K562 (cell line): Measurements from ENCODE around the gene RALGAPA2. TPM values are rescaled to one million over a fixed set of nuclear protein-coding genes. Genes with fewer than 3 reads are reported as not detected.

Source experiments
- ATAC-seq: fragments of 200-7000 bp; cut with Tn5 transposase; 3 replicates; pipeline ENCODE4 v1.9.1; 2020; ENCODE audit warnings: moderate library complexity
- BruUV-seq: library from RNA; stranded (reverse); fragments of 400-500 nt; replicated peaks from 2 replicates; lab custom pipeline; 2021; lab: Mats Ljungman, UMichigan
- CTCF ChIA-PET: fragments of 300-600 bp; formaldehyde crosslinking; extraction: SDS; loops from one replicate; lab custom pipeline; 2021; ENCODE audit warnings: low intra/inter-chr PET ratio; lab: Yijun Ruan, JAX
- POLR2A ChIA-PET: fragments of 300-600, 350-650 bp; sonication (Branson Sonifier 250); formaldehyde crosslinking; extraction: SDS; loops from one replicate; lab custom pipeline; 2021; ENCODE audit warnings: antibody characterized with exemption, inconsistent platforms; lab: Yijun Ruan, JAX
- DNase-seq, 4 experiments: peaks; one replicate each; pipeline versions ENCODE4 v3.0.0 to v3.0.0-alpha.2; 2011 to 2018; ENCODE audit warnings: low spot score in 3 of 4, mixed read lengths in 3 of 4; ENCODE audit errors: extremely low read depth in 1 of 4
- FAIRE-seq: peaks from 2 replicates; lab custom pipeline; 2011; peaks lifted over from hg19 to GRCh38; lab: Jason Lieb, UNC
- H2AFZ ChIP-seq: 2 replicates; pipeline ENCODE4 v1.6.0; 2011; ENCODE audit warnings: low read depth, low read length, control low read depth, inconsistent platforms
- H3K27ac ChIP-seq: fragments of 200-600 bp; 3 replicates; pipeline ENCODE4 v1.8.0; 2011; ENCODE audit warnings: low read depth, mild to moderate bottlenecking, control low read depth, inconsistent platforms, low read length, moderate library complexity, mixed read lengths; ENCODE audit errors: extremely low read depth
- H3K27me3 ChIP-seq, 2 experiments: fragments of 300-600 bp in 1 of 2; 2 replicates in 1 of 2; 3 replicates in 1 of 2; pipeline versions ENCODE4 v1.6.0 to v1.8.0; 2011; ENCODE audit warnings: inconsistent platforms in 2 of 2, low read length in 2 of 2, mild to moderate bottlenecking in 1 of 2, mixed read lengths in 1 of 2, moderate library complexity in 1 of 2; ENCODE audit not compliant: control insufficient read depth in 2 of 2, insufficient read depth in 2 of 2
- H3K36me3 ChIP-seq: fragments of 300-600 bp; 3 replicates; pipeline ENCODE4 v1.8.0; 2011; ENCODE audit warnings: mild to moderate bottlenecking, low read length, inconsistent platforms; ENCODE audit not compliant: control insufficient read depth, insufficient read depth
- H3K4me1 ChIP-seq, 2 experiments: fragments of 200-600 bp in 1 of 2; replicated peaks in 1 of 2; 2 replicates in 1 of 2; 3 replicates in 1 of 2; pipeline versions ENCODE4 v1.5.1 to v1.8.0; 2011; ENCODE audit warnings: inconsistent platforms in 2 of 2, low read length in 2 of 2, mild to moderate bottlenecking in 1 of 2, mixed read lengths in 1 of 2, moderate library complexity in 1 of 2; ENCODE audit not compliant: control insufficient read depth in 2 of 2, insufficient read depth in 2 of 2
- H3K4me2 ChIP-seq: 2 replicates; pipeline ENCODE4 v1.6.1; 2011; ENCODE audit warnings: low read length, control low read depth, inconsistent platforms, mixed read lengths; ENCODE audit not compliant: insufficient read depth
- H3K4me3 ChIP-seq: fragments of 200-600 bp; sonication (generic), shearing (Covaris generic); 2 replicates; pipeline ENCODE4 v1.5.1; 2016; ENCODE audit warnings: control low read depth, inconsistent platforms
- H3K79me2 ChIP-seq: fragments of 200-600 bp; 3 replicates; pipeline ENCODE4 v1.8.0; 2011; ENCODE audit warnings: low read length, inconsistent platforms; ENCODE audit not compliant: control insufficient read depth, insufficient read depth
- H3K9ac ChIP-seq, 2 experiments: 2 replicates each; pipeline versions ENCODE4 v1.6.0 to v1.6.1; 2011; ENCODE audit warnings: low read depth in 2 of 2, low read length in 2 of 2, control low read depth in 1 of 2, inconsistent platforms in 1 of 2, mild to moderate bottlenecking in 1 of 2, mixed read lengths in 1 of 2; ENCODE audit not compliant: insufficient read depth in 1 of 2
- H3K9me1 ChIP-seq: one replicate; pipeline ENCODE4 v1.6.0; 2011; ENCODE audit warnings: inconsistent platforms, mild to moderate bottlenecking, low read length, moderate library complexity; ENCODE audit not compliant: control insufficient read depth, insufficient read depth
- H3K9me3 ChIP-seq: replicated peaks from 2 replicates; pipeline ENCODE4 v1.5.1; 2011; ENCODE audit warnings: low read depth, low read length, inconsistent platforms; ENCODE audit not compliant: control insufficient read depth, insufficient read depth
- H4K20me1 ChIP-seq: replicated peaks from 2 replicates; pipeline ENCODE4 v1.6.1; 2011; ENCODE audit warnings: low read length, inconsistent platforms, mixed read lengths; ENCODE audit not compliant: control insufficient read depth, insufficient read depth
- CBX5 ChIP-seq: IDR thresholded peaks from 2 replicates; pipeline ENCODE4 v1.6.1; 2014; ENCODE audit warnings: low read depth, borderline replicate concordance
- CCAR2 ChIP-seq: fragments of 200-400 bp; formaldehyde crosslinking; IDR thresholded peaks from 2 replicates; pipeline ENCODE4 v1.6.1; 2017; ENCODE audit warnings: mild to moderate bottlenecking, low read depth, low read length
- CEBPB ChIP-seq: fragments of 450-650 bp; IDR thresholded peaks from 2 replicates; pipeline ENCODE4 v1.6.1; 2016; ENCODE audit warnings: missing genetic modification characterization, missing compliant biosample characterization
- ETS2 ChIP-seq: IDR thresholded peaks from 2 replicates; pipeline ENCODE4 v1.6.1; 2016; ENCODE audit warnings: borderline replicate concordance, missing genetic modification characterization, mild to moderate bottlenecking, moderate library complexity, missing compliant biosample characterization; ENCODE audit not compliant: poor library complexity, severe bottlenecking
- MIER1 ChIP-seq: fragments of 450-650 bp; IDR thresholded peaks from 2 replicates; pipeline ENCODE4 v1.6.1; 2016; ENCODE audit warnings: antibody characterized with exemption, mild to moderate bottlenecking, low read depth
- SRSF3 ChIP-seq: fragments of 200-400 bp; formaldehyde crosslinking; IDR thresholded peaks from 2 replicates; pipeline ENCODE4 v1.6.1; 2016; ENCODE audit warnings: mild to moderate bottlenecking, low read length, moderate library complexity; ENCODE audit not compliant: insufficient read depth
- ZBTB17 ChIP-seq: fragments of 450-650 bp; formaldehyde crosslinking; IDR thresholded peaks from 2 replicates; pipeline ENCODE4 v1.4.0; 2020; ENCODE audit warnings: mild to moderate bottlenecking
- ZNF780A ChIP-seq: fragments of 250-450 bp; sonication (Bioruptor Pico); IDR thresholded peaks from 2 replicates; pipeline ENCODE4 v1.5.0; 2021; ENCODE audit warnings: mild to moderate bottlenecking
- WGBS: fragments of 100-300 bp; shearing (Covaris generic); methylation state at CpG from one replicate; pipeline ENCODE4 v1.1.6; 2016; ENCODE audit warnings: low coverage, mixed read lengths; ENCODE audit not compliant: insufficient coverage; ENCODE audit errors: missing lambda C conversion rate; 5-methylcytosine and 5-hydroxymethylcytosine counted together
- in situ Hi-C: fragments of 300-500 bp; cut with MboI; formaldehyde crosslinking; loops from 4 replicates; pipeline ENCODE4 v1.15.0; 2018; ENCODE audit warnings: inconsistent platforms, mixed read lengths
- intact Hi-C: fragments of 100-400 bp; cut with micrococcal nuclease; formaldehyde crosslinking; loops from 2 replicates; pipeline ENCODE4 v1.14.2; 2022
- polyA plus RNA-seq, 8 experiments: library from polyadenylated mRNA; depleted of rRNA in 4 of 8; stranded (reverse) in 5 of 8; unstranded in 3 of 8; fragments of >200 nt; fragmentation: Nextera tagmentation in 2 of 8; fragmentation: Illumina TruSeq in 1 of 8; extraction: Ambion mirVana in 2 of 8; extraction: Trizol in 1 of 8; gene quantifications; 2 replicates each; pipeline versions ENCODE4 v1.2.1 to v1.2.3, GENCODE V29; 2011 to 2014; ENCODE audit warnings: inconsistent platforms in 1 of 8, missing spikeins in 1 of 8
- total RNA-seq, 7 experiments: library from RNA; depleted of rRNA in 6 of 7; stranded (reverse); fragments of >200 nt in 6 of 7; fragmentation: Illumina TruSeq in 2 of 7; extraction: Trizol in 2 of 7; gene quantifications; 2 replicates each; pipeline versions ENCODE4 v1.2.1 to v1.2.3, GENCODE V29; 2011 to 2021; ENCODE audit warnings: low replicate concordance in 1 of 7
- TF ChIP-seq, protein P1 (sequence below): fragments of 200-600 bp; sonication (generic); IDR thresholded peaks from one replicate; pipeline ENCODE4 v1.6.1; 2012; ENCODE audit warnings: mild to moderate bottlenecking, low read depth, low read length, inconsistent platforms

RALGAPA2 gene
- total and polyA plus RNA-seq, 9 of the 15 experiments (the other 6 are each of a cell fraction or from before 2014, with no cell fraction given), result 0.35 to 2.7 (median 1.4) TPM

- in situ Hi-C loops, result no loop called here
Measured at GRCh38 chr20:20628314-20628713, 84.1 kb downstream of the RALGAPA2 start.

DNA sequence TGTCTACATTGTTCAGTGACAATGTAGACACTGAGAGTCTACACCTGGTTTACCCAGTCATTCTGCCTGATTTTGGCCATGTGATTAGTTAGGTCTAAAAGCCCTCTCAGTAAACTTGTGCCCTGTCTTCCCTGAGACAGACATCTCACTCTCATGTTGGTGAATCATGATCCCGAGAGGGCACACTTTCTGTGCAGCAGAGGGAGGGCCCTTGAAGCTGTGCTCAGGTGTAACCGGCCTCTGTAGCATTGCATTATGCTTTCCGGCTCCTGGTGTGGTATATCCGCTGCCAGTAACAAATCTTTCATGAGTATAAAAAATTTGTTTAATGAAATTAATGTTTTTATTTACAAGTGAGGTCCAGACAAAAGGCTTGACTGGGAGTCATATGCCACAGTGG is 85.0 kb downstream of the RALGAPA2 start:
- DNase-seq (no peak), ATAC-seq (no peak), FAIRE-seq (no peak)
- ChIA-PET POLR2A (no interaction called here), CTCF (no interaction called here)
- H3K4me2 ChIP-seq, result no peak overlapping the region
- no peaks in the 10 kb centered on the region for H3K9me3 ChIP-seq
- H2AFZ ChIP-seq, result no peak overlapping the region
- intact Hi-C loops (no loop called here), in situ Hi-C loops (no loop called here)
- no peaks in the 10 kb centered on the region for H3K27me3 ChIP-seq
- no peaks in the 10 kb centered on the region for H3K4me1 ChIP-seq
- no peaks in the 10 kb centered on the region for H3K36me3 ChIP-seq
- no TSS peak for BruUV-seq
- no peak overlapping the region for H3K4me3 ChIP-seq
- H4K20me1 ChIP-seq, result no peaks in the 10 kb centered on the region
- no peaks in the 10 kb centered on the region for H3K79me2 ChIP-seq
- WGBS, result 34% methylated on average over 3 of the region's 4 CpGs
- H3K27ac ChIP-seq, result no peak overlapping the region
- H3K9ac ChIP-seq, result no peak overlapping the region
- H3K9me1 ChIP-seq, result no peaks in the 10 kb centered on the region
- TF ChIP-seq CBX5 (no peak), CCAR2 (no peak)
- TF ChIP-seq, protein P1, sequence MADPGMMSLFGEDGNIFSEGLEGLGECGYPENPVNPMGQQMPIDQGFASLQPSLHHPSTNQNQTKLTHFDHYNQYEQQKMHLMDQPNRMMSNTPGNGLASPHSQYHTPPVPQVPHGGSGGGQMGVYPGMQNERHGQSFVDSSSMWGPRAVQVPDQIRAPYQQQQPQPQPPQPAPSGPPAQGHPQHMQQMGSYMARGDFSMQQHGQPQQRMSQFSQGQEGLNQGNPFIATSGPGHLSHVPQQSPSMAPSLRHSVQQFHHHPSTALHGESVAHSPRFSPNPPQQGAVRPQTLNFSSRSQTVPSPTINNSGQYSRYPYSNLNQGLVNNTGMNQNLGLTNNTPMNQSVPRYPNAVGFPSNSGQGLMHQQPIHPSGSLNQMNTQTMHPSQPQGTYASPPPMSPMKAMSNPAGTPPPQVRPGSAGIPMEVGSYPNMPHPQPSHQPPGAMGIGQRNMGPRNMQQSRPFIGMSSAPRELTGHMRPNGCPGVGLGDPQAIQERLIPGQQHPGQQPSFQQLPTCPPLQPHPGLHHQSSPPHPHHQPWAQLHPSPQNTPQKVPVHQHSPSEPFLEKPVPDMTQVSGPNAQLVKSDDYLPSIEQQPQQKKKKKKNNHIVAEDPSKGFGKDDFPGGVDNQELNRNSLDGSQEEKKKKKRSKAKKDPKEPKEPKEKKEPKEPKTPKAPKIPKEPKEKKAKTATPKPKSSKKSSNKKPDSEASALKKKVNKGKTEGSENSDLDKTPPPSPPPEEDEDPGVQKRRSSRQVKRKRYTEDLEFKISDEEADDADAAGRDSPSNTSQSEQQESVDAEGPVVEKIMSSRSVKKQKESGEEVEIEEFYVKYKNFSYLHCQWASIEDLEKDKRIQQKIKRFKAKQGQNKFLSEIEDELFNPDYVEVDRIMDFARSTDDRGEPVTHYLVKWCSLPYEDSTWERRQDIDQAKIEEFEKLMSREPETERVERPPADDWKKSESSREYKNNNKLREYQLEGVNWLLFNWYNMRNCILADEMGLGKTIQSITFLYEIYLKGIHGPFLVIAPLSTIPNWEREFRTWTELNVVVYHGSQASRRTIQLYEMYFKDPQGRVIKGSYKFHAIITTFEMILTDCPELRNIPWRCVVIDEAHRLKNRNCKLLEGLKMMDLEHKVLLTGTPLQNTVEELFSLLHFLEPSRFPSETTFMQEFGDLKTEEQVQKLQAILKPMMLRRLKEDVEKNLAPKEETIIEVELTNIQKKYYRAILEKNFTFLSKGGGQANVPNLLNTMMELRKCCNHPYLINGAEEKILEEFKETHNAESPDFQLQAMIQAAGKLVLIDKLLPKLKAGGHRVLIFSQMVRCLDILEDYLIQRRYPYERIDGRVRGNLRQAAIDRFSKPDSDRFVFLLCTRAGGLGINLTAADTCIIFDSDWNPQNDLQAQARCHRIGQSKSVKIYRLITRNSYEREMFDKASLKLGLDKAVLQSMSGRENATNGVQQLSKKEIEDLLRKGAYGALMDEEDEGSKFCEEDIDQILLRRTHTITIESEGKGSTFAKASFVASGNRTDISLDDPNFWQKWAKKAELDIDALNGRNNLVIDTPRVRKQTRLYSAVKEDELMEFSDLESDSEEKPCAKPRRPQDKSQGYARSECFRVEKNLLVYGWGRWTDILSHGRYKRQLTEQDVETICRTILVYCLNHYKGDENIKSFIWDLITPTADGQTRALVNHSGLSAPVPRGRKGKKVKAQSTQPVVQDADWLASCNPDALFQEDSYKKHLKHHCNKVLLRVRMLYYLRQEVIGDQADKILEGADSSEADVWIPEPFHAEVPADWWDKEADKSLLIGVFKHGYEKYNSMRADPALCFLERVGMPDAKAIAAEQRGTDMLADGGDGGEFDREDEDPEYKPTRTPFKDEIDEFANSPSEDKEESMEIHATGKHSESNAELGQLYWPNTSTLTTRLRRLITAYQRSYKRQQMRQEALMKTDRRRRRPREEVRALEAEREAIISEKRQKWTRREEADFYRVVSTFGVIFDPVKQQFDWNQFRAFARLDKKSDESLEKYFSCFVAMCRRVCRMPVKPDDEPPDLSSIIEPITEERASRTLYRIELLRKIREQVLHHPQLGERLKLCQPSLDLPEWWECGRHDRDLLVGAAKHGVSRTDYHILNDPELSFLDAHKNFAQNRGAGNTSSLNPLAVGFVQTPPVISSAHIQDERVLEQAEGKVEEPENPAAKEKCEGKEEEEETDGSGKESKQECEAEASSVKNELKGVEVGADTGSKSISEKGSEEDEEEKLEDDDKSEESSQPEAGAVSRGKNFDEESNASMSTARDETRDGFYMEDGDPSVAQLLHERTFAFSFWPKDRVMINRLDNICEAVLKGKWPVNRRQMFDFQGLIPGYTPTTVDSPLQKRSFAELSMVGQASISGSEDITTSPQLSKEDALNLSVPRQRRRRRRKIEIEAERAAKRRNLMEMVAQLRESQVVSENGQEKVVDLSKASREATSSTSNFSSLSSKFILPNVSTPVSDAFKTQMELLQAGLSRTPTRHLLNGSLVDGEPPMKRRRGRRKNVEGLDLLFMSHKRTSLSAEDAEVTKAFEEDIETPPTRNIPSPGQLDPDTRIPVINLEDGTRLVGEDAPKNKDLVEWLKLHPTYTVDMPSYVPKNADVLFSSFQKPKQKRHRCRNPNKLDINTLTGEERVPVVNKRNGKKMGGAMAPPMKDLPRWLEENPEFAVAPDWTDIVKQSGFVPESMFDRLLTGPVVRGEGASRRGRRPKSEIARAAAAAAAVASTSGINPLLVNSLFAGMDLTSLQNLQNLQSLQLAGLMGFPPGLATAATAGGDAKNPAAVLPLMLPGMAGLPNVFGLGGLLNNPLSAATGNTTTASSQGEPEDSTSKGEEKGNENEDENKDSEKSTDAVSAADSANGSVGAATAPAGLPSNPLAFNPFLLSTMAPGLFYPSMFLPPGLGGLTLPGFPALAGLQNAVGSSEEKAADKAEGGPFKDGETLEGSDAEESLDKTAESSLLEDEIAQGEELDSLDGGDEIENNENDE, result no peak

More at GRCh38 chr20:20628314-20628713, 84.1 kb downstream of the RALGAPA2 start:
- no peak overlapping the region for H3K4me2 ChIP-seq
- no peak for DNase-seq
- H3K4me1 ChIP-seq, result no peaks in the 10 kb centered on the region
- no peaks in the 10 kb centered on the region for H4K20me1 ChIP-seq
- H2AFZ ChIP-seq, result no peak overlapping the region
- no peak overlapping the region for H3K4me3 ChIP-seq
- TF ChIP-seq MIER1, result no peak
- TF ChIP-seq ZBTB17 (CRISPR knock-in tag), result no peak
- TF ChIP-seq ETS2 (tag), result no peak
- no peak for TF ChIP-seq CEBPB (tag)
- TF ChIP-seq SRSF3, result no peak
- no peak for TF ChIP-seq ZNF780A (CRISPR knock-in tag)
- TF ChIP-seq, all 486 proteins: peak for 0
- no TSS peak for BruUV-seq
- Histone ChIP-seq H3K36me3 (no peaks in the 10 kb centered on the region), H3K9ac (no peak overlapping the region), H3K27me3 (no peaks in the 10 kb centered on the region), H3K9me3 (no peaks in the 10 kb centered on the region), H3K27ac (no peak overlapping the region), H3K9me1 (no peaks in the 10 kb centered on the region), H3K79me2 (no peaks in the 10 kb centered on the region)
- ATAC-seq (no peak), FAIRE-seq (no peak)
- ChIA-PET CTCF (no interaction called here), POLR2A (no interaction called here)
- intact Hi-C loops, result no loop called here
- WGBS, result no CpG with 5 or more reads among the region's 2 CpGs
